Gastroesophageal sphincter (tissue), 4 donors: ENCODE results near the gene DBN1. TPM values are rescaled to one million over a fixed set of nuclear protein-coding genes. Genes with fewer than 3 reads are reported as not detected.

Experiments used
- ATAC-seq: fragments of 150-250 bp; one replicate; pipeline ENCODE4 v1.9.1; 2016; ENCODE audit warnings: mild to moderate bottlenecking, moderate library complexity
- H3K27ac ChIP-seq, 4 donors: fragments of 200-600 bp; sonication (generic) in 3 of 4; 1 replicate in 3 of 4; 2 replicates in 1 of 4; pipeline ENCODE4 v1.5.1; 2016 to 2019
- H3K27me3 ChIP-seq: fragments of 200-600 bp; sonication (generic); one replicate; pipeline ENCODE4 v1.5.1; 2019
- H3K36me3 ChIP-seq, 2 donors: fragments of 200-600 bp; sonication (generic); one replicate each; pipeline ENCODE4 v1.5.1; 2019; ENCODE audit warnings: control low read depth in 1 of 2
- H3K4me1 ChIP-seq, 3 donors: fragments of 200-600 bp; sonication (generic); 1 replicate in 2 of 3; 2 replicates in 1 of 3; pipeline ENCODE4 v1.5.1; 2016 to 2019; ENCODE audit warnings: control low read depth in 2 of 3
- H3K4me3 ChIP-seq, 2 donors: fragments of 200-600 bp; sonication (generic); one replicate each; pipeline ENCODE4 v1.5.1; 2019; ENCODE audit warnings: mild to moderate bottlenecking in 1 of 2, moderate library complexity in 1 of 2
- H3K9me3 ChIP-seq, 3 donors: fragments of 200-600 bp; sonication (generic); one replicate each; pipeline ENCODE4 v1.5.1; 2017 to 2019; ENCODE audit warnings: control low read depth in 2 of 3
- CTCF ChIP-seq, 4 experiments: fragments of 200-600 bp in 2 of 4; fragments of 450-650 bp in 2 of 4; sonication (generic) in 1 of 4; IDR thresholded peaks; one replicate each; pipeline ENCODE4 v1.5.1; 2017 to 2019; ENCODE audit warnings: antibody characterized with exemption in 4 of 4, mild to moderate bottlenecking in 2 of 4, moderate library complexity in 2 of 4
- EP300 ChIP-seq: sonication (generic); formaldehyde crosslinking; IDR thresholded peaks from one replicate; pipeline ENCODE4 v1.6.1; 2017; ENCODE audit warnings: antibody characterized with exemption, mild to moderate bottlenecking
- POLR2A ChIP-seq, 2 donors: fragments of 450-650 bp; IDR thresholded peaks; one replicate each; pipeline ENCODE4 v1.6.1; 2017; ENCODE audit warnings: antibody characterized with exemption in 2 of 2, mild to moderate bottlenecking in 2 of 2, moderate library complexity in 1 of 2
- POLR2AphosphoS5 ChIP-seq: sonication (generic); formaldehyde crosslinking; IDR thresholded peaks from one replicate; pipeline ENCODE4 v1.6.1; 2017; ENCODE audit warnings: antibody characterized with exemption
- WGBS, 2 donors: methylation state at CpG; one replicate each; pipeline ENCODE4 v1.1.5; 2018; ENCODE audit warnings: low coverage in 1 of 2; 5-methylcytosine and 5-hydroxymethylcytosine counted together
- total RNA-seq, 4 donors: library from RNA; depleted of rRNA; stranded (reverse); fragments of >200 nt; gene quantifications; one replicate each; pipeline ENCODE4 v1.1.0, GENCODE V29; 2016

DBN1 gene
- total RNA-seq, 4 donors from 2014 or later: 87.1 to 154 (median 124) TPM

- no CpG with 5 or more reads among the region's 16 CpGs for WGBS, 2 donors
- Histone ChIP-seq H3K27ac (no peak overlapping the region), H3K9me3 (no peaks in the 10 kb centered on the region), H3K4me1 (peaks cover 0 to 31% (median 13%) of the 10 kb centered on the region in 3 donors), H3K36me3 (peaks cover 0 to 61% of the 10 kb centered on the region in 2 donors), H3K27me3 (no peaks in the 10 kb centered on the region), H3K4me3 (no peak overlapping the region)
- ATAC-seq: no peak
- TF ChIP-seq POLR2A (IDR thresholded peaks at IDR 0.05) (no peak), POLR2AphosphoS5 (no peak), CTCF (IDR thresholded peaks at IDR 0.05) (no peak), EP300 (no peak)
Measured at GRCh38 chr5:177512736-177513380, 39.4 kb upstream of the DBN1 start.

- Histone ChIP-seq H3K27me3 (no peaks in the 10 kb centered on the region), H3K4me1 (peaks cover 0 to 26% (median 11%) of the 10 kb centered on the region in 3 donors), H3K9me3 (no peaks in the 10 kb centered on the region), H3K36me3 (peaks cover 0 to 61% of the 10 kb centered on the region in 2 donors), H3K27ac (no peak overlapping the region), H3K4me3 (no peak overlapping the region)
- TF ChIP-seq POLR2AphosphoS5 (no peak), CTCF (IDR thresholded peaks at IDR 0.05) (no peak), POLR2A (IDR thresholded peaks at IDR 0.05) (no peak), EP300 (no peak)
- 80 to 90% methylated on average over 1 to 10 of the region's 34 CpGs for WGBS, 2 donors
- ATAC-seq: no peak
Measured at GRCh38 chr5:177511796-177512675, 38.6 kb upstream of the DBN1 start.

- no peaks in the 10 kb centered on the region for H3K9me3 ChIP-seq
- no peaks in the 10 kb centered on the region for H3K27me3 ChIP-seq
- ATAC-seq: no peak
- peaks cover 0 to 61% of the 10 kb centered on the region in 2 donors for H3K36me3 ChIP-seq
- peaks cover 0 to 22% (median 9%) of the 10 kb centered on the region in 3 donors for H3K4me1 ChIP-seq
- WGBS, 2 donors: 90 to 100% methylated on average over 2 of the region's 5 CpGs
- TF ChIP-seq CTCF (IDR thresholded peaks at IDR 0.05) (no peak), EP300 (no peak), POLR2A (IDR thresholded peaks at IDR 0.05) (no peak), POLR2AphosphoS5 (no peak)
- no peak overlapping the region for H3K27ac ChIP-seq
- H3K4me3 ChIP-seq: no peak overlapping the region
Measured at GRCh38 chr5:177511181-177511580, 37.7 kb upstream of the DBN1 start.

GRCh38 chr5:177510567-177511053 is 37.2 kb upstream of the DBN1 start:
- Histone ChIP-seq H3K27ac (no peak overlapping the region), H3K4me3 (no peak overlapping the region), H3K4me1 (peaks cover 0 to 17% (median 3%) of the 10 kb centered on the region in 3 donors), H3K9me3 (no peaks in the 10 kb centered on the region), H3K27me3 (no peaks in the 10 kb centered on the region), H3K36me3 (peaks cover 0 to 57% of the 10 kb centered on the region in 2 donors)
- 83 to 92% methylated on average over 6 to 11 of the region's 15 CpGs for WGBS, 2 donors
- no peak for ATAC-seq
- TF ChIP-seq POLR2A (IDR thresholded peaks at IDR 0.05): no peak
- no peak for TF ChIP-seq POLR2AphosphoS5
- no peak for TF ChIP-seq CTCF (IDR thresholded peaks at IDR 0.05)
- TF ChIP-seq EP300: no peak
